ENCODE results near the gene DAP. TPM values are rescaled to one million over a fixed set of nuclear protein-coding genes. Genes with fewer than 3 reads are reported as not detected.

The DAP gene
- total RNA-seq, 1 donor from 2014 or later, result 235 TPM

DNA sequence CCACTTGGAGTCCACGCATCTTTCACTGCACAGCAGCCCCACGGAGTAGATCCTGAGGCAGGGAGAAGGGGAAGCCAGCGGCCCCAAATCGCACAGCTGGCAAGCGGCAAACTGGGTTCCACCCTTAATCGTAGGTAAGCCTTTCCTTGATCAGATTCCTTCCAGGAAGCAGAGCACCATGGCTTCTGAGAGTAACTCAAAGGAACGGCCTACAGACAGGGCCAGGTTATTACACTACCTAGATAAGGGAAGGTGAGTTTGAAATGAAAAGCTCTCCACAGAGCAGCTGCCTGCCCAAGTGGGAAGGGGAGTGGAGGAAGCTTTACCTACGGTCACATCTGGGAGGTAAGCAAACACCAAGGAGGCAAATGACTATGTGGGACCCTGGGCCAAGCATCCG, 7.9 kb downstream of the DAP start:
- no peak overlapping the region for H3K4me3 Mint-ChIP-seq (ENCODE audit: unreplicated experiment)
- peaks cover 63% of the 10 kb centered on the region for H3K4me1 Mint-ChIP-seq (ENCODE audit: low read depth)
- no peak overlapping the region for H3K27ac Mint-ChIP-seq (ENCODE audit: unreplicated experiment)
- DNase-seq (ENCODE audit: low spot score), result no peak
- peaks cover 22% of the 10 kb centered on the region for H3K36me3 Mint-ChIP-seq (ENCODE audit: low read depth)
- peaks cover 3% of the 10 kb centered on the region for H3K9me3 Mint-ChIP-seq (ENCODE audit: low read depth)
- no peaks in the 10 kb centered on the region for H3K27me3 Mint-ChIP-seq (ENCODE audit: low read depth)
- TF ChIP-seq, protein P1, sequence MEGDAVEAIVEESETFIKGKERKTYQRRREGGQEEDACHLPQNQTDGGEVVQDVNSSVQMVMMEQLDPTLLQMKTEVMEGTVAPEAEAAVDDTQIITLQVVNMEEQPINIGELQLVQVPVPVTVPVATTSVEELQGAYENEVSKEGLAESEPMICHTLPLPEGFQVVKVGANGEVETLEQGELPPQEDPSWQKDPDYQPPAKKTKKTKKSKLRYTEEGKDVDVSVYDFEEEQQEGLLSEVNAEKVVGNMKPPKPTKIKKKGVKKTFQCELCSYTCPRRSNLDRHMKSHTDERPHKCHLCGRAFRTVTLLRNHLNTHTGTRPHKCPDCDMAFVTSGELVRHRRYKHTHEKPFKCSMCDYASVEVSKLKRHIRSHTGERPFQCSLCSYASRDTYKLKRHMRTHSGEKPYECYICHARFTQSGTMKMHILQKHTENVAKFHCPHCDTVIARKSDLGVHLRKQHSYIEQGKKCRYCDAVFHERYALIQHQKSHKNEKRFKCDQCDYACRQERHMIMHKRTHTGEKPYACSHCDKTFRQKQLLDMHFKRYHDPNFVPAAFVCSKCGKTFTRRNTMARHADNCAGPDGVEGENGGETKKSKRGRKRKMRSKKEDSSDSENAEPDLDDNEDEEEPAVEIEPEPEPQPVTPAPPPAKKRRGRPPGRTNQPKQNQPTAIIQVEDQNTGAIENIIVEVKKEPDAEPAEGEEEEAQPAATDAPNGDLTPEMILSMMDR (IDR thresholded peaks at IDR 0.05), result no peak

DNA sequence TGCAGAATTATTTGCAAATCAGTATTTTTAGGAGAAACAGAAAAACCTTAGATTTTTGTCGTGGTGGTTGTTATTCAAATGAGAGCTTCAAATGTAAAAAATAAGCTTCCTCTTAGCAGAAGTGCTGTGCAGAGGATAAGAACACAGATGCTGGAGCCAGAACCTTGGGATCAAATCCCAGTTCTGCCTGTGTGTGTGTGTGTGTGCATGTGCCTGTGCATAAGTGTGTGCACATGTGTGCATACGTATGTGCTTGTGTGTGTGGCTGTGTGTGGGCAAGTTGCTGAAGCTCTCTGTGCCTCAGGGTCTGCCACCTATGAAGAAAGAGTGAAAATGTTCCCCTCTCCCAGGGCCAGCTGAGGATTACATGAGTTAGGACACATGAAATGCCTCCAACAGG, 8.6 kb downstream of the DAP start:
- Mint-ChIP-seq H3K4me1 (ENCODE audit: low read depth) (peaks cover 57% of the 10 kb centered on the region), H3K36me3 (ENCODE audit: low read depth) (peaks cover 20% of the 10 kb centered on the region), H3K27me3 (ENCODE audit: low read depth) (no peaks in the 10 kb centered on the region), H3K27ac (ENCODE audit: unreplicated experiment) (no peak overlapping the region), H3K4me3 (ENCODE audit: unreplicated experiment) (no peak overlapping the region), H3K9me3 (ENCODE audit: low read depth) (peaks cover 3% of the 10 kb centered on the region)
- no peak for DNase-seq (ENCODE audit: low spot score)
- TF ChIP-seq, protein P1 (IDR thresholded peaks at IDR 0.05), result no peak

DNA sequence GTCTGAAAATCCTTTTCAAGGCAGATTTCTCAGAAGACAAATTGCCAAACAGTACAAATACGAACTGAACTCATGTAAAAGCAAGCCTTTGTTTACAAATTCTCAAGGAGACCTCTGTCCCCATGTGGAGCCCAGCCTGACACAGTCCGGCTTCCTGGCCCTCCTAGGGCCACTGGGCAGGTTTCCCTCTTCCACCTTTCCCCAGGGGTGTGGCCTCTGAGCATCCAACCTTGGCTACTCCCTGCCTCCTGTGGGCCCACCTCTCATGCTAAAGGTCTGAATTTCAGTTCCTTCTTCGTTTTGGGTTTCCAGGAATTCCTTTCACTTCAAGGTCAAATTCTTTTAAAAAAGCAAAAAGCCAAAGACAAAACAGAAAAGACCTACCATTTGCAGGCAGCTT, 10.1 kb downstream of the DAP start:
- H3K4me1 Mint-ChIP-seq (ENCODE audit: low read depth), result peaks cover 42% of the 10 kb centered on the region
- peaks cover 3% of the 10 kb centered on the region for H3K9me3 Mint-ChIP-seq (ENCODE audit: low read depth)
- H3K4me3 Mint-ChIP-seq (ENCODE audit: unreplicated experiment), result no peak overlapping the region
- H3K27ac Mint-ChIP-seq (ENCODE audit: unreplicated experiment), result no peak overlapping the region
- no peaks in the 10 kb centered on the region for H3K27me3 Mint-ChIP-seq (ENCODE audit: low read depth)
- TF ChIP-seq, protein P1 (IDR thresholded peaks at IDR 0.05), result no peak
- DNase-seq (ENCODE audit: low spot score), result no peak
- H3K36me3 Mint-ChIP-seq (ENCODE audit: low read depth), result peaks cover 30% of the 10 kb centered on the region

DNA sequence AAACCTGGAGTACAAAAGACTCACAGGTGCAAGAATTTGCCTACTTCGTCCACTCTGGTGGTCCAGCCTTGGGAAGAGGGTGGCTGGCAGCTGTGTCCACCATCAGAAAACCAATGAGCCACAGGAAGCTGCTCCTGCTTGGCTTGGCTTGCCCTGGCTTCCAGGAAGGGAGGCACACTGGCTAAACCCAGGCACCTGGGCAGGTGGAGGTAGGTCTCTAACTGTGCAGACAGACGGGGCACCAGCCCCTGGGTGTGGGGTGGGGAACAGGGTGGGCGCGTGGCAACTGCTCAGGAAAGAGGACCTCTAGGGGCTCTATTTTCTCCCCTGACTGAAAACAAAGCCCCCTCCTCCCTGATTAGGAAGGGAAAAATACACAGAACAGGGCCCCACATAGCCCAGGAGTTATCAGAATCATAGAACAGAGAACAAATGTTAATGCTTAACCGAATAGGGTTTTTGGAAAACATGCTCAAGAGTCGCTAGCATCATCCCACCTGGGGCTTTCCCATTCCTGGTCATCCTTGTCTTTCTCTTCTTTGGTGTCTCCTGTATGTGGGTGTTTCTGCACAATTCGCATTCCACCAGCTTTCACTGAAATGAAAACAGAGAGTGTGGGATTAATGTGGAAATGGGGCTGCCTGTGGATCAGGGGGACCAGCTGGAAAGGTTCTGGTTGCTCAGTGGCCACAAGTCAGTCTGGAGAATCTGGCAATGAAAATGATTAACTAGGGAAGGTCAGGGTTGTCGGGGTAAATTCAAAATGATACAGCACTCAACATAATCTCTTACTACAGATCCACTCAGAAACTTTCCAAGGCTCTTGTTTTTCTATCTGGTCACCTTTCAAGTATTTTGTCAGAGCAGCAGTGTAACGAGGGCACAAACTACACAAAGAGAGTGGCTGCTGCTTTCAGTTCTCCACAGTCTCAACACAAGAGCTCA, 13.1 kb downstream of the DAP start:
- H3K27me3 Mint-ChIP-seq (ENCODE audit: low read depth), result no peaks in the 10 kb centered on the region
- TF ChIP-seq, protein P1 (IDR thresholded peaks at IDR 0.05), result no peak
- no peak overlapping the region for H3K4me3 Mint-ChIP-seq (ENCODE audit: unreplicated experiment)
- peak overlapping the region; percentile 70 for H3K27ac Mint-ChIP-seq (ENCODE audit: unreplicated experiment)
- peaks cover 5% of the 10 kb centered on the region for H3K9me3 Mint-ChIP-seq (ENCODE audit: low read depth)
- peaks cover 30% of the 10 kb centered on the region for H3K4me1 Mint-ChIP-seq (ENCODE audit: low read depth)
- H3K36me3 Mint-ChIP-seq (ENCODE audit: low read depth), result peaks cover 36% of the 10 kb centered on the region
- DNase-seq (ENCODE audit: low spot score), result no peak

DNA sequence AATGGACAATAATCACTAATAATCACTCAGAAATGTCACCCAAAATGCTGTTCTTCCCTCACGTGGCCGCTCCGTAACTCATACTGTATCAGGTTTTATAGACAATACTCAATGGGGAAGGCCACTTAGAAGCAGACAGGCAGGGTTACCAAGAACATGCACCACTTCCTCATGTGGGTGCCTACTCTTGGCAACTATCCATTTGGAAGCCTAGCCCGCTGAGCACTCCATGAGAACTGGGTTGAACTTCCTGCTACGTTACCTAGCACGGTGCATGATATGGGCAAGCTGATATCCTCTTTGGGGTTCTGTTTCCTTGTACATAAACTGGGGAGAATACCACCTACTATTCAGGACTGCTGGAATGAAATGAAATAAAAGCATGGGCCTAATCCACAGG, 14.3 kb downstream of the DAP start:
- Mint-ChIP-seq H3K27me3 (ENCODE audit: low read depth) (no peaks in the 10 kb centered on the region), H3K4me3 (ENCODE audit: unreplicated experiment) (no peak overlapping the region), H3K4me1 (ENCODE audit: low read depth) (peaks cover 26% of the 10 kb centered on the region), H3K27ac (ENCODE audit: unreplicated experiment) (no peak overlapping the region), H3K36me3 (ENCODE audit: low read depth) (peaks cover 43% of the 10 kb centered on the region), H3K9me3 (ENCODE audit: low read depth) (peaks cover 12% of the 10 kb centered on the region)
- DNase-seq (ENCODE audit: low spot score), result no peak
- TF ChIP-seq, protein P1 (IDR thresholded peaks at IDR 0.05), result no peak
